Spleen (tissue), 11 donors: ENCODE data around the gene CEBPE. TPM values are rescaled to one million over a fixed set of nuclear protein-coding genes. Genes with fewer than 3 reads are reported as not detected.

Experiments
- DNase-seq: peaks from one replicate; pipeline ENCODE4 v3.0.0-alpha.2; 2020
- H3K27ac ChIP-seq, 8 donors: fragments of 200-600 bp; sonication (generic) in 7 of 8; 1 replicate in 4 of 8; 2 replicates in 4 of 8; pipeline versions ENCODE4 v1.5.0 to v1.8.0; 2016 to 2021; ENCODE audit warnings: inconsistent platforms in 4 of 8, mild to moderate bottlenecking in 4 of 8, moderate library complexity in 1 of 8
- H3K27me3 ChIP-seq, 7 donors: fragments of 200-600 bp; sonication (generic) in 6 of 7; replicated peaks in 1 of 7; 1 replicate in 4 of 7; 2 replicates in 3 of 7; pipeline versions ENCODE4 v1.5.0 to v1.8.0; 2016 to 2021; ENCODE audit warnings: inconsistent platforms in 3 of 7, mild to moderate bottlenecking in 1 of 7
- H3K36me3 ChIP-seq, 6 donors: fragments of 200-600 bp; sonication (generic) in 5 of 6; 1 replicate in 4 of 6; 2 replicates in 2 of 6; pipeline versions ENCODE4 v1.5.0 to v1.8.0; 2016 to 2021; ENCODE audit warnings: inconsistent platforms in 2 of 6
- H3K4me1 ChIP-seq, 6 donors: fragments of 200-600 bp; sonication (generic) in 5 of 6; 1 replicate in 3 of 6; 2 replicates in 3 of 6; pipeline versions ENCODE4 v1.5.0 to v1.8.0; 2016 to 2021; ENCODE audit warnings: inconsistent platforms in 3 of 6
- H3K4me3 ChIP-seq, 8 donors: fragments of 200-600 bp; sonication (generic) in 7 of 8; 1 replicate in 4 of 8; 2 replicates in 4 of 8; pipeline versions ENCODE4 v1.5.0 to v1.8.0; 2016 to 2021; ENCODE audit warnings: inconsistent platforms in 4 of 8, mild to moderate bottlenecking in 4 of 8, moderate library complexity in 2 of 8
- H3K9me3 ChIP-seq, 8 donors: fragments of 200-600 bp; sonication (generic) in 7 of 8; 1 replicate in 4 of 8; 2 replicates in 4 of 8; pipeline versions ENCODE4 v1.5.0 to v1.8.0; 2016 to 2021; ENCODE audit warnings: inconsistent platforms in 4 of 8
- POLR2A ChIP-seq, 3 donors: fragments of 450-650 bp; IDR thresholded peaks; one replicate each; pipeline ENCODE4 v1.5.1; 2017; ENCODE audit warnings: antibody characterized with exemption in 3 of 3, mild to moderate bottlenecking in 1 of 3
- POLR2AphosphoS5 ChIP-seq, 3 donors: sonication (generic); formaldehyde crosslinking; IDR thresholded peaks; one replicate each; pipeline ENCODE4 v1.5.1; 2017; ENCODE audit warnings: antibody characterized with exemption in 3 of 3
- WGBS, 5 donors: extraction: QIAGEN DNeasy Blood & Tissue Kit in 3 of 5; methylation state at CpG; one replicate each; pipeline versions ENCODE4 v1.1.5 to v1.1.7; 2013 to 2018; 5-methylcytosine and 5-hydroxymethylcytosine counted together
- intact Hi-C: fragments of 100-400 bp; cut with DNase I; formaldehyde crosslinking; loops from one replicate; pipeline ENCODE4 v1.15.0; 2023; ENCODE audit warnings: low total_unique reads
- polyA plus RNA-seq, 3 donors: library from polyadenylated mRNA; stranded (reverse); fragments of 200-250 nt; gene quantifications; one replicate each; pipeline ENCODE4 v1.2.1, GENCODE V29; 2013
- total RNA-seq, 7 donors: library from RNA; depleted of rRNA in 3 of 7; stranded (reverse); fragments of >200 nt in 3 of 7; fragmentation: NEBNext Ultra II Directional in 4 of 7; extraction: Animal tissue kit (Norgen Biotek cat#: 25700) in 4 of 7; gene quantifications; one replicate each; pipeline versions ENCODE4 v1.1.0 to v1.2.1, GENCODE V29; 2016 to 2021
- TF ChIP-seq, protein P1 (sequence below), 11 experiments: fragments of 200-600 bp in 7 of 11; fragments of 450-650 bp in 4 of 11; sonication (generic) in 4 of 11; IDR thresholded peaks in 8 of 11; conservative IDR thresholded peaks in 3 of 11; 1 replicate in 7 of 11; 2 replicates in 4 of 11; pipeline versions ENCODE4 v1.4.0 to v1.8.0; 2016 to 2021; ENCODE audit warnings: antibody characterized with exemption in 11 of 11, inconsistent platforms in 4 of 11, mild to moderate bottlenecking in 1 of 11
- donor health status: healthy with polysubstance abuse.
- donor health status: DM: no; HTN: no; CAD: no; lungs with moderate emphysema.
- donor health status: DM: no; HTN: no; CAD: no.
- donor health status: Bipolar disorder and iron deficiency.
- donor health status: healthy.
- donor health status: DM: no; HTN: no; CAD: no.
- donor health status: DM: yes; HTN: yes; CAD: no.

Gene CEBPE
- total and polyA plus RNA-seq, 10 donors = 0.64 to 9.6 (median 1.5) TPM

DNA sequence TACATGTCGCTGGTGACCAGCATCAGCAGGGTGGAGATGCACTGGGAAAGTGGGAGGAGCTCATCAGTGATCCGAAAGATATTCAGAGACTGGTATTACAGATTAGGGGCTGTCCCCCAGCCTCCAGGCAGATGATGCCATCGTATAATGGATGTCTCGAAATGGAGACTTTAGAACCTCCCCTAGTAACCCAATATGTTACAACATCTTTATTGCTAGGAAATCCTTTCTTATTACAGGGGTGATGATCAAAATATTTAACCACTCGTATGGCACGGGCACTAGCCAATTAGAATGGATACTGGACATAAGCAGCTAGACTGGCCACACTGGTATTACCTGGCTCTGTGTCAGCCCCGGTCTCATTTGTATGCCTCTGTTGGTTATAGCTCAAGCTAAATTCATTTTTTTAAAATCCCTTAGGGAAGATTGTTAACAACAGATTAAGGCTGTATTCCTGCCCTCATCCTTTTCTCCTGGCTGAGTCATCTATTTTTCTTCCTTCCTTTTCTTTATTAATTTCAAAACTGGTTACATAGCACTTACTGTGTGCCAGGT, 10.8 kb upstream of the CEBPE start:
- Histone ChIP-seq H3K27ac (peak overlapping the region in 1 of 8 donors; percentile 5), H3K27me3 (no peaks in the 10 kb centered on the region), H3K4me1 (peaks cover 0 to 39% (median 13%) of the 10 kb centered on the region in 6 donors), H3K9me3 (no peaks in the 10 kb centered on the region), H3K4me3 (no peak overlapping the region), H3K36me3 (peaks cover 0 to 40% (median 2%) of the 10 kb centered on the region in 6 donors)
- peak; percentile 15 for DNase-seq
- TF ChIP-seq POLR2AphosphoS5 (IDR thresholded peaks at IDR 0.05) (no peak), POLR2A (IDR thresholded peaks at IDR 0.05) (no peak)
- TF ChIP-seq, protein P1, sequence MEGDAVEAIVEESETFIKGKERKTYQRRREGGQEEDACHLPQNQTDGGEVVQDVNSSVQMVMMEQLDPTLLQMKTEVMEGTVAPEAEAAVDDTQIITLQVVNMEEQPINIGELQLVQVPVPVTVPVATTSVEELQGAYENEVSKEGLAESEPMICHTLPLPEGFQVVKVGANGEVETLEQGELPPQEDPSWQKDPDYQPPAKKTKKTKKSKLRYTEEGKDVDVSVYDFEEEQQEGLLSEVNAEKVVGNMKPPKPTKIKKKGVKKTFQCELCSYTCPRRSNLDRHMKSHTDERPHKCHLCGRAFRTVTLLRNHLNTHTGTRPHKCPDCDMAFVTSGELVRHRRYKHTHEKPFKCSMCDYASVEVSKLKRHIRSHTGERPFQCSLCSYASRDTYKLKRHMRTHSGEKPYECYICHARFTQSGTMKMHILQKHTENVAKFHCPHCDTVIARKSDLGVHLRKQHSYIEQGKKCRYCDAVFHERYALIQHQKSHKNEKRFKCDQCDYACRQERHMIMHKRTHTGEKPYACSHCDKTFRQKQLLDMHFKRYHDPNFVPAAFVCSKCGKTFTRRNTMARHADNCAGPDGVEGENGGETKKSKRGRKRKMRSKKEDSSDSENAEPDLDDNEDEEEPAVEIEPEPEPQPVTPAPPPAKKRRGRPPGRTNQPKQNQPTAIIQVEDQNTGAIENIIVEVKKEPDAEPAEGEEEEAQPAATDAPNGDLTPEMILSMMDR (IDR thresholded peaks at IDR 0.05 in 8 of 11, conservative IDR thresholded peaks at IDR 0.05 in 3 of 11) = no peak
- intact Hi-C loops = loop anchor here (10.0 kb wide), 1 partner anchor 165 kb away; no protein-coding TSS in a partner anchor
- WGBS, 5 donors = 78 to 92% (median 85%) methylated on average over 7 of the region's 7 CpGs

DNA sequence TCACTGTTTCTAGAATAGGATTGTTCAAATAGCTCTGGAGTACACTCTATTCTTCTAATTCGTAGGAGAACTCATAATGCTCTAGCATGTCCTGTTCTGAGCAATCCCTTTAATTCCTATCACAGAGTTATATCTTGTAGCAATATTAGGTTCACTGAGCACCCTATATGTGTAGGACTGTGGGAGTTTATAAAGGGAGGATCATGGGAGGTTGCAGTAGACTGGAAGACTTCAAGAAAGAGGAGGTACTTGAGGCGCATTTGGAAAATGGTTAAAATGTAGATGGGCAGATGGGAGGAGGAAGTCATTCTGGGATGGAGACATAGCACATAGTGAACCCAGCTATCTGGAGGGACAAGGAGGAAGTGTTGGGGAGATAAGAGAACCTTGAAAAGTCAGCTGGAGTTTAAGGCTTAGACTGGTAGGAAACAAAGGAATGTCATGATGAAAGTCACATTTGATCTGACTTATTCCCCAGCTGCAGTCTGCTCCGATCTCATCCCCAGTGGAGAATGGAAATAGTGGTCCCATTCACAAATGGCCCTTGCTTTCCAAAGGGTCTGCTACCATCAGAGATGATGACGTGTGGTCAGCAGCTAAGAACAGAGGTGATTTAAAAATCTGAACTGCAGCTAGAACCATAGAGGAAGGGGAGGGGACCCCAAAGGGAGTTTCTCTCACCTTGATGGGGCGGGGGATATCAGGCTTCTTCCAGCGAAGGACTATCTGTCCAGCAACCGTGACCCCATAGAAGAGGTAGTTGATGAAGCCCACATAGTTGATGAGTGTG, 10.1 kb upstream of the CEBPE start:
- Histone ChIP-seq H3K9me3 (no peaks in the 10 kb centered on the region), H3K4me3 (no peak overlapping the region), H3K4me1 (peaks cover 0 to 42% (median 13%) of the 10 kb centered on the region in 6 donors), H3K36me3 (peaks cover 0 to 40% (median 2%) of the 10 kb centered on the region in 6 donors), H3K27ac (peak overlapping the region in 1 of 8 donors; percentile 5), H3K27me3 (no peaks in the 10 kb centered on the region)
- DNase-seq = peak; percentile 1
- TF ChIP-seq POLR2A (IDR thresholded peaks at IDR 0.05) (no peak), POLR2AphosphoS5 (IDR thresholded peaks at IDR 0.05) (no peak)
- TF ChIP-seq, protein P1 (IDR thresholded peaks at IDR 0.05 in 8 of 11, conservative IDR thresholded peaks at IDR 0.05 in 3 of 11) = no peak
- 79 to 85% (median 80%) methylated on average over 7 of the region's 7 CpGs for WGBS, 5 donors
- intact Hi-C loops = loop anchor here (10.0 kb wide), 1 partner anchor 166 kb away; no protein-coding TSS in a partner anchor

DNA sequence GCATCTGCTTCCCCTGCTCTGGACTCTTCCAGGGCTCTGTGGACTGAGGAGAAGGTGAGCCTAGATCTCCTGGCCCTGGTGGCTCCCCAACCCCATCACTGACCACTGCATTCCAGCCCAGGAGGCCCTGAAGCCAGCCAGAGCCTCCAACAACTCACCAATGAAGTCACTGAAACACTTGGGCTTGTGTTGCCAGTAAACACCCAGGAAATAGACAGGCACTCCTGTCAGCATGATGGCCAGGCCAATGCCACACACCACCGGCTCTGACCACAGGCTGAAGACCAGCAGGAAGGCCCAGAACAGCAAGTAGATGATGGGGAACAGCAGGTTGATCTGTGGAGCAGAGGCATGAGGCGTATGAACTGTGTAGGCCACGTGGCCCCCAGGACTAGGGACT, 8.8 kb upstream of the CEBPE start:
- Histone ChIP-seq H3K36me3 (peaks cover 0 to 40% (median 2%) of the 10 kb centered on the region in 6 donors), H3K4me1 (peaks cover 0 to 53% (median 16%) of the 10 kb centered on the region in 6 donors), H3K27ac (no peak overlapping the region), H3K27me3 (no peaks in the 10 kb centered on the region), H3K9me3 (no peaks in the 10 kb centered on the region), H3K4me3 (no peak overlapping the region)
- 82 to 89% (median 83%) methylated on average over 3 of the region's 3 CpGs for WGBS, 5 donors
- TF ChIP-seq POLR2A (IDR thresholded peaks at IDR 0.05) = no peak
- TF ChIP-seq, protein P1 (IDR thresholded peaks at IDR 0.05 in 8 of 11, conservative IDR thresholded peaks at IDR 0.05 in 3 of 11) = no peak
- no peak for TF ChIP-seq POLR2AphosphoS5 (IDR thresholded peaks at IDR 0.05)
- intact Hi-C loops = loop anchor here (10.0 kb wide), 1 partner anchor 167 kb away; no protein-coding TSS in a partner anchor
- DNase-seq = no peak
